Muscle of leg (tissue), 11 donors: ENCODE measurements around the gene TBC1D24. TPM values are rescaled to one million over a fixed set of nuclear protein-coding genes. Genes with fewer than 3 reads are reported as not detected.

Source experiments
- DNase-seq: peaks from one replicate; pipeline ENCODE4 v3.0.0; 2013
- H3K27ac ChIP-seq: one replicate; pipeline ENCODE4 v1.5.1; 2013; ENCODE audit warnings: mild to moderate bottlenecking, low read length, control low read depth
- H3K27me3 ChIP-seq: one replicate; pipeline ENCODE4 v1.6.1; 2013; ENCODE audit warnings: low read length; ENCODE audit not compliant: control insufficient read depth, insufficient read depth
- H3K36me3 ChIP-seq: one replicate; pipeline ENCODE4 v1.6.1; 2013; ENCODE audit warnings: low read length; ENCODE audit not compliant: control insufficient read depth, insufficient read depth
- H3K4me1 ChIP-seq: one replicate; pipeline ENCODE4 v1.6.1; 2013; ENCODE audit warnings: low read length; ENCODE audit not compliant: control insufficient read depth, insufficient read depth
- H3K4me3 ChIP-seq: one replicate; pipeline ENCODE4 v1.5.1; 2013; ENCODE audit warnings: low read length, control low read depth
- H3K9me3 ChIP-seq: replicated peaks from 2 replicates; pipeline ENCODE4 v1.6.1; 2013; ENCODE audit warnings: low read depth, low read length; ENCODE audit not compliant: control insufficient read depth
- WGBS: methylation state at CpG from one replicate; pipeline ENCODE4 v1.1.5; 2013; ENCODE audit warnings: missing lambda C conversion rate; ENCODE audit not compliant: insufficient coverage; 5-methylcytosine and 5-hydroxymethylcytosine counted together
- polyA plus RNA-seq, 8 donors: library from polyadenylated mRNA; unstranded; fragments of 120-200 nt; gene quantifications; one replicate each; pipeline versions ENCODE4 v1.2.1 to v1.2.3, GENCODE V29; 2013; ENCODE audit warnings: inconsistent platforms in 1 of 8, low replicate concordance in 1 of 8; ENCODE audit not compliant: insufficient read length in 8 of 8, insufficient read depth in 1 of 8
- total RNA-seq: library from RNA; stranded (reverse); fragments of 120-200 nt; gene quantifications from one replicate; pipeline ENCODE4 v1.2.4, GENCODE V29; 2013

The TBC1D24 gene
- total and polyA plus RNA-seq, 9 donors: 13.7 to 23.0 (median 19.1) TPM

DNA sequence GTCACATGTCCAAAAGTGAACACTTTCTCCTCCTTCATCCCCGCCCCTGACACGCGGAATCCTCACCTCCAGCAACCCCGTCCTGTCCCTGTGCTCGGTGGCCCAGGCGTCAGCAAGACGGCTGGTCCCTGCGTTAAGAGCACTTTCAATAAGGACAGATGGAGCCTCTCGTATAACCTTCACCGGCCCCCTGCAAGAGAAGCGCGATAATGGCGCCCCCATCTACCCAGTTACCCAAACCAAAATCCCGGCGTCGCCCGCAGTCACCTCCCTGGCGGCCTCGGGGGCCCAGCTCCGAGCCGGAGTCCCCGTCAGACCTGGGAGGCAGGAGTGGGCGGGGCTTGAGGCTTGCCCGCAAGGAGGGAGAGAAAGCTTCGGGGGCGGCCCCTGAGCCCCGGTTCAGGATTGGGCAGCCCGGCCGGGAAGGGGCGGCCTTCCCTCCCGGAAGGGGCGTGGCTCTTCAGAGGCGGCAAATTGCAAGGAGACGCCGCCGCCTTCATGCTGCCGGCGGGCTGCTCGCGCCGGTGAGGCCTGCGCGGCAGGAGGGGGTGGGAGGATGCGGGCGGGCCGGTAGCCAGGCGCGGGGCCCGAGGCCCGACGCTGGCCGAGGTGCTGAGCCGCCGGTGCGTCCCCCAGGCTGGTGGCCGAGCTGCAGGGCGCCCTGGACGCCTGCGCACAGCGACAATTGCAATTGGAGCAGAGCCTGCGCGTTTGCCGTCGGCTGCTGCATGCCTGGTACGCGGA is 15.1 kb upstream of the TBC1D24 start, which contains the start of gene TEDC2:
Gene TEDC2, plus strand, starts transcription at position 463 of the 744 bp plus-strand sequence. Its CDS starts 36 bp downstream, at position 499.
- Histone ChIP-seq H3K36me3 (peaks cover 28% of the 10 kb centered on the region), H3K9me3 (no peaks in the 10 kb centered on the region), H3K27ac (peak within 1 kb of the TSS; percentile 59), H3K4me3 (peak within 1 kb of the TSS; percentile 62), H3K27me3 (no peaks in the 10 kb centered on the region), H3K4me1 (peaks cover 20% of the 10 kb centered on the region)
- under 1% methylated on average over 51 of the region's 66 CpGs for WGBS
- peak; percentile 98 for DNase-seq

DNA sequence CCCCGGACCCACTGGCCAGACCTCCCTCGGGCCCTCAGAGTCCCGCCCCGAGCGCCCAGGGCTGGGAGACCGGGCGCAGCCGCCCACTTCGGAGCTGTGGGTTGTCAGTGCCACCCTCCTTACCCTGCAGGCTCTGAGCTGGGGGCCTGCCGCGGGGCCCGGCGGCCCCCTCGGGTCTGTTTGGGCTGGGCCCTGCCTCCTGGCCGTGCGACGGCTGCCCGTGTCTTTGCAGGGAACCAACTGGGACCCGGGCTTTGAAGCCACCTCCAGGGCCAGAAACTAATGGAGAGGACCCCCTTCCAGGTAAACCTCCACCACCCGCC is 14.6 kb upstream of the TBC1D24 start:
- Histone ChIP-seq H3K36me3 (peaks cover 23% of the 10 kb centered on the region), H3K4me3 (peak overlapping the region; percentile 62), H3K27ac (no peak overlapping the region), H3K4me1 (peaks cover 20% of the 10 kb centered on the region), H3K9me3 (no peaks in the 10 kb centered on the region), H3K27me3 (no peaks in the 10 kb centered on the region)
- DNase-seq: no peak
- WGBS: under 1% methylated on average over 13 of the region's 20 CpGs

DNA sequence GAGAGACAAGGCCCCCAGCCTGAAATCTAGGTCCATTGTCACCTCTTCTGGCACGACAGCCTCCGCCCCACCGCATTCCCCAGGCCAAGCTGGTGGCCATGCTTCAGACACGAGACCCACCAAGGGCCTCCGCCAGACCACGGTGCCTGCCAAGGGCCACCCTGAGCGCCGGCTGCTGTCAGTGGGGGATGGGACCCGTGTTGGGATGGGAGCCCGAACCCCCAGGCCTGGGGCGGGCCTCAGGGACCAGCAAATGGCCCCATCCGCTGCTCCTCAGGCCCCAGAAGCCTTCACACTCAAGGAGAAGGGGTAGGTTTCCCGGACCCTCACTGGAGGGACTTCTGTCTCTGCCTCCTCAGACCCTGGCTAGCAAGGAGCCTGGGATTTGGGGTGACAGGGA is 14.0 kb upstream of the TBC1D24 start:
- 81% methylated on average over 6 of the region's 13 CpGs for WGBS

DNA sequence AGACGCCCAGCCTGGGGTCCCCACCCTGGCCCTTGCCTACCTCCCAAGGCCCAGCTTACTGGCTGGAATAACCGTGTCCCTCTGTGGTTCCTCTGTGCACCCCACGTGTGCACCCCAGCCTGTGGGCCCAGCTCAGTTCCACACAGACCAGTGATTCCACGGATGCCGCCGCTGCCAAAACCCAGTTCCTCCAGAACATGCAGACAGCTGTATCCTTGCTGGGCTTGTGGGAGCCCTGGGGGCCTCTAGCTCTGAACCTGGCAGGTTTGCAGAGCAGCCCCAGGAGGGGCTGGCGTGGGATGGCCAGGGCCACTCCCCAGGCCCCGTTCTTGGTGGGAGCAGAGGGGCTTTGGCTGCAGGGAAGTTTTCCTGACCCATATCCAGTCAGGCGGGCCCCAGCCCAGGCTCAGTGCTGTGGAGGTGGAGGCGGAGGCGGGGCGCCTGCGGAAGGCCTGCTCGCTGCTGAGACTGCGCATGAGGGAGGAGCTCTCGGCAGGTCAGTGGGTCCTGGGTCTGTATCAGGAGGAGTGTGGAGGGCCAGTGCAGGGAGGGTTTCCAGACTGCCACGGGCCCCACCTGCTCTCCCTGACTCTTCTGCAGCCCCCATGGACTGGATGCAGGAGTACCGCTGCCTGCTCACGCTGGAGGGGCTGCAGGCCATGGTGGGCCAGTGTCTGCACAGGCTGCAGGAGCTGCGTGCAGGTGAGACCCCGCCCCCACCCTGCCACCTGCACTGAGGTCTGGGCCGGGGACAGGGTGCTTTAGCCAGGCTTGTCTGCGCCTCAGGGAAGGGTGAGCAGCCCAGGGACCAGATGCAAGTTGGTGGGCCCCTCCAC is 12.7 kb upstream of the TBC1D24 start:
- H3K4me1 ChIP-seq: peaks cover 25% of the 10 kb centered on the region
- DNase-seq: no peak

More for the DNA sequence above, 14.0 kb upstream of the TBC1D24 start:
- no peaks in the 10 kb centered on the region for H3K9me3 ChIP-seq
- no peaks in the 10 kb centered on the region for H3K27me3 ChIP-seq
- no peak for DNase-seq
- H3K27ac ChIP-seq: no peak overlapping the region
- peaks cover 17% of the 10 kb centered on the region for H3K36me3 ChIP-seq
- H3K4me3 ChIP-seq: no peak overlapping the region
- peaks cover 20% of the 10 kb centered on the region for H3K4me1 ChIP-seq

DNA sequence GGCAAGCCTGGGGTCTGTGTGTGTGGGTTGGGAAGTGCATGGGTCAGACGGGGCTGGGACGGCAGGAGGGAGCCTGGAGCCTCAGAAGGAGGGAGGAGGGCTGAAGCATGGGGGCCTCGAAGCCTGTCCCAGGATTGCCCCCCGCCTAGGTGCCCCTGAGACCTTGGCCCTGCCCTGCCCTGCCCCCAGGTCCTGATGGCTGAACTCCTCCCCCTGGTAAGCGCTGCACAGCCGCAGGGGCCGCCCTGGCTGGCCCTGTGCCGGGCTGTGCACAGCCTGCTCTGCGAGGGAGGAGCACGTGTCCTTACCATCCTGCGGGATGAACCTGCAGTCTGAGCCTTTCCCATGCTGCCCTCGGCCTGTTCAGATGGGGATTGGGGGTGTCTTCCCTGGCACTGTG is 10.6 kb upstream of the TBC1D24 start:
- WGBS: 67% methylated on average over 11 of the region's 12 CpGs
- peaks cover 34% of the 10 kb centered on the region for H3K4me1 ChIP-seq

More for the DNA sequence above, 12.7 kb upstream of the TBC1D24 start:
- H3K27me3 ChIP-seq: no peaks in the 10 kb centered on the region
- H3K27ac ChIP-seq: no peak overlapping the region
- no peak overlapping the region for H3K4me3 ChIP-seq
- H3K9me3 ChIP-seq: no peaks in the 10 kb centered on the region
- 92% methylated on average over 20 of the region's 23 CpGs for WGBS
- peaks cover 4% of the 10 kb centered on the region for H3K36me3 ChIP-seq

DNA sequence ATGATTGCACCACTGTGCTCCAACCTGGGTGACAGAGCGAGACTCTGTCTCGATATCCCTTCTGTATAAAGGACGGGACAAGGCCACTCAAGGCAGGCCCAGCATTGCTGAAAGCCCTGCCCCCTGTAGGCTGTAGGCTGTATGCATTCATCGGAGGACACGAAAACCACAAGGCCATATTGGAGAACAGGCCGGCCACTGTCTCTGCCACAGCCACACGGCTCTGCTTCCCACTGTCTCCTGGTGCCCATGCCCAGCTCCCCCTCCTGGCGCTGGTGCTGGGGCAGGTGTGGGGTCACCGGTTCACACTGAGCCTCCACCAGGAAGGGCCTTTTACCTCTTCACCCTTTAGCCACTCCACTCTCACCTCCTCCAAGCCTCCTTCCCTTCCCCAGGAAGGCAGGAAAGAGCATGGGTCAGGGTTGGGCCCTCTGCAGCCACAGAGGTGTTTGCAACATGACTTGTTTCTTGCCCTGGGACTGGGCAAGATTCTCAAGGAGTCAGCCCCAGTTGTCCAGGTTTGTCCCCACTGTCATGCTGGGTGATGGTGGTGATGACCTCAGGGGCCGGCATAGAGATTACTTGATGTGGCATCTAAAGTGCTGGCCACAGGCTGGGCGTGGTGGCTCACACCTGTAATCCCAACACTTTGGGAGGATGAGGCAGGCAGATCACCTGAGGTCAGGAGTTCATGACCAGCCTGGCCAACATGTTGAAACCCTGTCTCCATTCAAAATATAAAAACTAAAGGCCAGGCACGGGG is 9.1 kb upstream of the TBC1D24 start:
- no peak for DNase-seq

More for the DNA sequence above, 10.6 kb upstream of the TBC1D24 start:
- peaks cover 3% of the 10 kb centered on the region for H3K36me3 ChIP-seq
- no peak overlapping the region for H3K27ac ChIP-seq
- H3K4me3 ChIP-seq: no peak overlapping the region
- no peaks in the 10 kb centered on the region for H3K9me3 ChIP-seq
- peaks cover 4% of the 10 kb centered on the region for H3K27me3 ChIP-seq
- DNase-seq: no peak

DNA sequence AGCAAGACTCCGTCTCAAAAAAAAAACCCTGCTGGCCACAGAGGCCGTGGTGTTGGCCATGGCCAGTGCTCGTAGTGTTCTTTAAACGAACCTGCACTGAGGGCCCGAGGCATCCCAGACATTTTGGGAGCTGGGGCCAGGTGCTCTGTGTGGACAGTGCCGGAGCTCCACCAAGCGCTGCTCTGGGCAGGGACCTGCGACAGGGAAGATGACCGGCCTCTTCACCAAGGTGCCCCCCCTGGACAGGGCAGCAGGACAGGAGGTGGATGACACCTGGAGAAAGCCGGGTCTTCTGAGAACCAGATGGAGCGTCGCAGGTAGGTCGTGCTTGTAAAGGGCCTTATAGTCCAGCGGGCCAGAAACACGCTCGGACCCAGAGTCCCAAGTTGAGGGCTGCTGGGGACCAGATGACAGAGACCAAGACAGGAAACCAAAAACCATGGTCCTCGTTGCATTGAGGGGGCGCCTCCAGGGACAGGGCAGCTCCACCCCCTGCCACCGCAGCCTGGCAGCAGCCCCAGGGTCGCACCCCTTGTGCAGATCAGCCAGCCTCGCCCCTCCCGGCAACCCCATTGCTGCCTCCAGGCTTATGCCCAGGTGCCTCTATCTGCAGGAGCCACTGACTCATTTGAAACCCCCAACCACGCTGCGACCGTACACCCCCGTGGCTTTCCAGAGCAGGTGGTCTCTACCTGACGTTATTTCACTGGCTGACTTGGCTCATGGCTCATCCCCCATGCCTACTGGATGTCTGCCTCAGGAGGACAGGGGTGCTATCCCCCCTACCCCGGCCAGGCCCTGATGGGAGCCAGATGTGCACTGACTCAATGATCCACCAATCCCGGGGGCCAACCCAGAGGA is 8.0 kb upstream of the TBC1D24 start:
- Histone ChIP-seq H3K9me3 (no peaks in the 10 kb centered on the region), H3K4me3 (no peak overlapping the region), H3K4me1 (peaks cover 40% of the 10 kb centered on the region), H3K27me3 (peaks cover 15% of the 10 kb centered on the region), H3K36me3 (no peaks in the 10 kb centered on the region), H3K27ac (peak overlapping the region; percentile 82)
- no peak for DNase-seq
- WGBS: 75% methylated on average over 25 of the region's 29 CpGs

More for the DNA sequence above, 9.1 kb upstream of the TBC1D24 start:
- Histone ChIP-seq H3K4me1 (peaks cover 38% of the 10 kb centered on the region), H3K27ac (no peak overlapping the region), H3K9me3 (no peaks in the 10 kb centered on the region), H3K27me3 (peaks cover 13% of the 10 kb centered on the region), H3K36me3 (peaks cover 3% of the 10 kb centered on the region), H3K4me3 (no peak overlapping the region)
- 78% methylated on average over 11 of the region's 12 CpGs for WGBS

DNA sequence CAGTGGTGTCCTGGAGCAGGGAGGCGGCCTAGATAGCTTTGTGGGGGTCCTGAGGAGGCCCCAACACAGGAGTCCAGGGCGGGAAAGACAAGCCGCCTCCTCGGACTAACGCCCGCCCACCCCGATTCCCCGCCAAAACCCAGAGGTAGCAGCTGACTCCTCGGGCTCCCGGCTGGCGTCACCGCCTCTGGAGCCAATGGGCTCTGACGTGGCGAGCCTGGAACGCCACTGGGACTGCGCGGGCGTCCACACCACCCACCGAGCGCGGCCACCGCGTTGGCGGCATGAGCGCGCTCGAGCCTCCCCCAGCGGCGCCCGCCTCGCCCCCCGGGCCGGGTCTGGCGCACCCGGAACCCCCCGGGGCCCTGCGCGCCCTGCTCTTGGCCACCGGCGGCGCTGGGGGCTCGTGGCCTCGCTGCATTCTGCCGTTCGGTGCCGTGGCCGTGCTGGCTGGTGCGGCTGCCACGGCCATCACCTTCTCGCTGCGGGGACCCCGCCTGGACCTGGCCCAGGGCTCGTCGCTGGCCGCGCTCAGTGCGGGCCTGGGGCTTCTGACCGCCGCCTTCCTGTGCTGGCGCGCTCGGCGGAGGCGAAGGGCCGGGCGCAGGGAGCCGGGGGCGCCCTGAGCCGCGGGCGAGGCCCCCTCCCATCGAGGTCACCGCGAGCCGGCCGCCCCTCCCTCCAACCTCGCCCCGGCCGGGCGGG is 7.2 kb upstream of the TBC1D24 start:
- no peaks in the 10 kb centered on the region for H3K36me3 ChIP-seq
- peaks cover 47% of the 10 kb centered on the region for H3K4me1 ChIP-seq
- peak overlapping the region; percentile 82 for H3K27ac ChIP-seq
- H3K27me3 ChIP-seq: peaks cover 22% of the 10 kb centered on the region
- H3K4me3 ChIP-seq: peak overlapping the region; percentile 39
- peak; percentile 95 for DNase-seq
- WGBS: under 1% methylated on average over 80 of the region's 80 CpGs
- H3K9me3 ChIP-seq: no peaks in the 10 kb centered on the region

DNA sequence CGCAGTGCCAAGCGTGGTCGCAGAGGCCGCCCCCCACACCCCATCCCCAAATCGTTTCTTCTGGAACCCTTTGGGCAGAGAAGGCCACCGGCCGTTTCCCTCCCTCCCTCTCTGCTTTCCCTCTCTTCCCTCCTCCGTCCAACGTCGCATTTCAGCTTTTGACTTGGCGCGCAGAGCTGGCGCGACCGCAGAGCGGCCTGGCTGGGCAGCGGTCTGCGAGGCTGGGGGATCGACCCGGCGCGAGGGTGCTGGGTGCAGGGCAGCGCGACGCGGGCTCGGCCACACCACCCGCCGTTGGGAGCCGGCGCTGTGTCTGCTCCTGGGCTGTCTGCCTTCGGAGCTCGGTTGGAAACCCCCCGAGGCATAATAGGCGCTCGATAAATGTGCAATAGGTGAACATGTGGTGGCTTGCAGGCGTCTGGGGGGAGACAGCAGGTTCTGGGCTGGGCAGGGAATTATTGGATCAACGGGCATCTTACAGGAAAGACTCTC is 6.6 kb upstream of the TBC1D24 start:
- peaks cover 28% of the 10 kb centered on the region for H3K27me3 ChIP-seq
- WGBS: under 1% methylated on average over 35 of the region's 38 CpGs
- H3K4me1 ChIP-seq: peaks cover 53% of the 10 kb centered on the region
- no peaks in the 10 kb centered on the region for H3K36me3 ChIP-seq
- peak overlapping the region; percentile 59 for H3K27ac ChIP-seq
- peak overlapping the region; percentile 39 for H3K4me3 ChIP-seq
- no peaks in the 10 kb centered on the region for H3K9me3 ChIP-seq
- peak; percentile 67 for DNase-seq
